Measurements from ENCODE around the gene UPK3B.
"Not testable (repeated sequence)": the region's sequence is repeated elsewhere in the genome, so short reads cannot be mapped to it uniquely, and the experiment has no call there.

UPK3B gene

DNA sequence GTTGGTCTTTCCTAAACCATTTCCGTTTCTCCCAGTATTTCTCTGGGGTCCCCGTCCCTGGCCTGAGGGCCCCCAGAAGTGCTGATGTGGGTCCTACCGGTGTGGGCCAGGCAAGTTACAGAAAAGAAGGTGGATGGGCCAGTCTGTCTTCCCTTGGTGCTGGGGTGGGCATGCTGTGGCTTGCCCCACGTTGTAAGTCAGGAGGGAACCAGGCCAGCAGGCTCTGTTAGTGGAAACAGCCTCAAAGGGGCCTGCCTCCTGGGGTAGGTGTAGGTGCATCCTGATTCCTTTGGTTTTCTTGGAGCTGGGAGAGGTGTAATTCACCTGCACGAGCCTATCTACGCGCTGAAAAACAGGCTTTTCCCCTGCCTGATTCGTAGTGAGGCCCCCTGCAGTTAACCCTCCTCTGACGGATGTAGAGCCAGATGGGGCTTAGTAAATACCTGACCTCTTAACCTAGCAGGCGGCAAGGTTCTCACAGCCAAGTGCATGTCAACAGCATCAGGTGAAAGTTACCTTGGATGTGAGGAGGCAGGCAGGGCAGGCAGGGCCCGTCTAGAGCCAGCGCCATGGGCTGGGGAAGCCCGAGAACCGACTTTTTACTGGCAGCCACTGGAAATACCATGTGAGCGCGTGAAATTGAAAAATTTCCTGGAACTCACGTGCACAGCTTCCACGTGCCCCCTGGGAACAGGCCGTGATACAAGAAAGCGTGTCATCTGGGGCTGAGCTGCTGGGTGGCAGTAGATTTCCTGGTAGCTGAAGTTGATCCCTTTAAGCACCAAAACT lies 24.3 kb upstream of the UPK3B start:
- H3K4me3 ChIP-seq (ENCODE audit: low read depth, low read length): not testable (repeated sequence)

DNA sequence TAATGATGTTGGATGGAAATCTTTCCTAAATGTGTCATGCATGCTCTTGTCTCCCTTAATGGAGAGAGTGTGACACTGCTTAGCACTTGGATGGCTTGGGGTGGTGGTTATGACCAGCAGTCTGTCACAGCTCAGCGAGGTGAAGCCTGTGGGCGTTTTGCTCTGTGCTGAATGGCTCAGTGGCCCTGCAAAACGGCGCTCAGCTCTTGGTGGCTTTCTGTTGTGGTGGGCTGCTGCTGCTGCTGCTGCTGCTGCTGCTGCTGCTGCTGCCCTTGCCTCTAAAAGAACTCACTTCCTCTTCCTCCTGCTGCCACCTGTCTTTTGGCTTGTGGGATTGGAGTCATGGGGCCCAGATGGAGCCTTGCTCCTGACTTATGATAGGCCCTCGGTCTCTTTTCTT lies 23.7 kb upstream of the UPK3B start:
- H3K4me3 ChIP-seq (ENCODE audit: low read depth, low read length): not testable (repeated sequence)

DNA sequence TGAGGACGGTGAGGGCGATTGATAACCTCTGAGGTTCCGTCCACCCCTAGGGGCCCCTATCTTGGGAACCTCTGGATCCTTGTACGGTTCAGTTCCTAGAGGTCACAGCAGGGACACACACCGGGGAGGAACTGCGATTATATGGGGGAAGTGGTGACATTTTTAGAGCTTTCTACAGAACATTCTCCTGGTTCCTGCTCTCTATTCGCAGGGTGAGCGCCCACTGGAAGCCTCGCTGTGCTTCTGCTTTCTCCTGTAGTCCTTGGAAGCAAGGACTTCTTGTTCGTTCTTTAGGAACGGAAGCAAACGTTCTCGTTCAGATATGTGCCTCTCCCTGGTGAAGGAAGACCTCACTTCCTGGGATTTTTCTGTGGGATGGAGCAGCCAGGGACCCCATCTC lies 22.4 kb upstream of the UPK3B start:
- not testable (repeated sequence) for H3K4me3 ChIP-seq (ENCODE audit: low read depth, low read length)

DNA sequence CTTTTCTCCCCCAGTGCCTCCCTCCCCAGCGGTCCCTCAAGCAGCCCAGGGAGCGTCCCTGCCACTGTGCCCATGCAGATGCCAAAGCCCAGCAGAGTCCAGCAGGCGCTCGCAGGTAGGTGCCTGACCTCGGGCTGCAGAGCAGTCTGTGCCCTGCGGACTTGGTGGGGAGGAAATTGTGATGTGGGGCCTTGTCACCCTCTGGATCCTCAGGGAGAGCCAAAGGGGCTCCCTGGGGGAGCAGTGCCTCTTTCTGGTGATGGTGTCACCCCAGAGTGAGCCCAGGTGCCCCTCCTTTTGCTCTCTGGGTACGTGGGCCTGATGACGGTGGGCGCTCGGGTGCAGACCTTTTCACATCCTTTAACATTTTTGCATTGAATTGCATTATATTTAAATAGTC lies 18.2 kb upstream of the UPK3B start:
- not testable (repeated sequence) for H3K4me3 ChIP-seq (ENCODE audit: low read depth, low read length)

DNA sequence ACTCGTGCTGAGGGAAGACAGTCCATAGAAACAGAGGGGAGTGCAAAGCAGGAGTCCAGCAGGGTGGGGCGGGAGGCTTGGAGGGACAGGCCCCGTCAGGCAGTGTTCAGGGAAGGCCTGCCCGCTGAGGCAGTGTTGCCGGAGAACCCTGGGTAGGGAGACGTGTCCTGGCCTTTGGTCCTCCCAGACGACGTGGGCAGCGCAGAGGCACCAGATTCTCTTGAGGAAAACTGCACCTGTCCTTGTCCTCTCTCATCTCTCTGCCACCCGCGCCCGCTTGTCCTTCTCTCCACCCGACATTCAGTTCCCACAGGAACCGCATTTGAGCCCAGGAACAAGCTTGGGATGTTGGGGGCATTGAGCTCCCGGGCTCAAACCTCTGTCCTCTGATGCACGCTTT lies 14.6 kb upstream of the UPK3B start:
- H3K4me3 ChIP-seq (ENCODE audit: low read depth, low read length): not testable (repeated sequence)

DNA sequence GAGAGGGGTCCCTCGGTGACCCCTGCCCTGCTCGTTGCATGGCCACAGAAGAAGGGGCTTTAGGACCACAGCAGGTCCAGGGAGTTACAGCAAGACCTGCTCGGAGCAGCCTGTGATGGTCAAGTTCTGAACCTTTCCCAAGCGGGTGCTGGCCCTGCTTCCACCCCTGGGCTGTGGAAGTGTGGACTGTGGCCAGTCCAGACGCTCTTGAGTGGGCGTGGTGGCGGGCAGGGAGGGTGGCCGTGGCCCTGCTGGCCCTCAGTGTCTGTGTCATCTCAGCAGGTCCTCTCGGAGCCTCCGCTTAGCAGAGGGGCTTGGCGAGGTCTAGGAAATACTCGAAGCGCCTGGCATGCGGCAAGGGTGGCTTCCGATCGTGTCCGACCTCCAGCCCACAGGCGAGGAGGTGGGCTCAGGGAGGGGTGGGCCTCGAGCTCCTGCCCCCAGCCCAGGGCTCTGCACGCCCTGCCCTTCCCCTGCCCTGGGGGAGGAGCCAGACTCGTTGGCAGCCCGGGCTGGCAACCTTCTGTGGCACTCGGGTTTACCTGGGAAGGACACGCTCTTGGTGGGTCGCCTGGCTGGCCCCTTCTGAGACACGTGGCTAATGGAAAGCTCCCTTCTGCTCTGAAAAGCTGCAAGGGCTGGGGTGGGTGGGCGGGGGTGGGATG lies 12.3 kb upstream of the UPK3B start:
- H3K4me3 ChIP-seq (ENCODE audit: low read depth, low read length): not testable (repeated sequence)

DNA sequence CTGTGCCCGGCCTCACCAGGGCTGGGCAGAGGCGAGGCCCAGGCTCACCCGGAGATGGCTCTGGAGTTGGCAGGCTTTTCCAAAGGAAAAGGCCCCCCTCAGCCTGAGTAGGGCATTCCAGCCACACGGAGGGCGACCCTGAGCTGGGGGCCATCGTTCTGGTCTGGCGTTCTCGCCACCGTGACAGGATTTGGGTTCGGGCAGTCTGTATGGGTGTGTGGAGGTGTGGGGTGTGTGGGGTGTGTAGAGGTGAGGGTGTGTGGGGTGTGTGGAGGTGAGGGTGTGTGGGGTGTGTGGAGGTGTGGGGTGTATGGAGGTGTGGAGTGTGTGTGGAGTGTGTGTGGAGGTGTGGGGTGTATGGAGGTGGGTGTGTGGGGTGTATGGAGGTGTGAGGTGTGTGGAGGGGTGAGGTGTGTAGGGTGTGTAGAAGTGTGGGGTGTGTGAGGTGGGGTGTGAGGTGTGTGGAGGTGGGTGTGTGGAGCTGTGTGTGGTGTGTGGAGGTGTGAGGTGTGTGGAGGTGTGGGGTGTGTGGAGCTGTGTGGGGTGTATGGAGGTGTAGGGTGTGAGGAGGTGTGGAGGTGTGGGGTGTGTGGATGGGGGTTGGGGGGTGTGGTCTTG lies 11.7 kb upstream of the UPK3B start:
- not testable (repeated sequence) for H3K4me3 ChIP-seq (ENCODE audit: low read depth, low read length)

DNA sequence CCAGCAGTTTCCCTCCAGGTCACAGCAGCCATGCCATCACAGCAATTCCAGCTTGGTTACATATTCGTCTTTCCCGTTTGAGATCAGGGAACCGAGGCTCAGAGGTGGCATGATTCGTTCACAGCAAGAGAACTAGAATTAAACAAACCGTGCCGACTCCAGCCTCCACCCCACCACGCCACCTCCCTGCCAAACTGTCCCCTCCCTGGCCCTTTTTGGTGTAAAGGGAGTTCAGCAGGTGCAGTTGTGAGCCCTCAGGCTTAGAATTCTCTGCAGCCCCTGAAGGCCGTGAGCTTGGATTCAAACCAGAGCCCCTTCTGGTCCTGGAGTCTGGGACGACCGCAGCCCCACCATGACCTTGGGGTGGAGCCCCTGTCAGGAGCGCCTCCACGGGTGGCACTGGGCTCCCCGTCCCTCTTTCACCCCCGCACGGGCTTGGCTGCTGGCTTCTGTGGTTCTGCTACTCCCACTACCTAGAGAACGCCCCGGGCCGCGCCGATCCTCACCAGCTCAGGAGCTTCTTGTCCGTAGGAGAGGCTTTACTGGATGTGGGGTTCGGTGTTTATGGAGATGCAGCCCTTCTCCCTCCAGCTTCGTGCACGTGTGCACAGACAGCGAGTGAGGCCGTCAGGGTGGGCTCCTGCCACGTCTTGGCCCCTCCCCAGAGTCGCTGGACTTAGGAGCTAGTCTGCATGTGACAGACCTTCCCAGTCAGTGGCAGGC lies 11.0 kb upstream of the UPK3B start:
- not testable (repeated sequence) for H3K4me3 ChIP-seq (ENCODE audit: low read depth, low read length)

DNA sequence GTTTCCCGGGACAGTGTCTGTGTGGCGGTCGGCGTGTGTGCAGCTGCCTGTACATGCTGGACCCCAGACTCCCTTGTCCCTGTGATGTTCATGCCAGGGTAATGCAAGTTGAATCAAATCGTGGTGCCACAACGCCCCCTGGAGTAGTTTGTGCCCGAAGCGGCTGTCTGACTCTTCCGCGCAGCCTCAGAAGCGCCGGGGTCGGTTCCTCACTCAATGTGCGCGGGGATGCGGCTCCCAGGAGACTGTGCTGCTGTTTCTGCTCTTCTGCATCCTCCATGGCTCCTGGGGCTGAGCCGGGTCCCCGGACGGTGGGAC lies 10.5 kb upstream of the UPK3B start:
- not testable (repeated sequence) for H3K4me3 ChIP-seq (ENCODE audit: low read depth, low read length)

DNA sequence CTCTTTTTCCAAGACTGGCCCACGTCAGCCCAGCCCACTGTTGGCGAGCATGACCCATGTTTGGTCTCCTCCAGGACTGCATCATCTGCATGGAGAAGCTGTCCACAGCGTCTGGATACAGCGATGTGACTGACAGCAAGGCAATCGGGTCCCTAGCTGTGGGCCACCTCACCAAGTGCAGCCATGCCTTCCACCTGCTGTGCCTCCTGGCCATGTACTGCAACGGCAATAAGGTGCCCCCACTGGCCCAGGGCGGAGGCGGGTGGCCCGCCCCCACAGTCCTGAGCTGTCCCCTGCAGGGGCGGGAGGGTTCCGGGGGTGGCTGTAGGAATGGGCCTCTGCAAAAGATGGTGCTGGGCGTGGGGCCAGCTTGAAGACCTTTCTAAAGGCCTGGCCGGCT lies 8.1 kb upstream of the UPK3B start:
- not testable (repeated sequence) for H3K4me3 ChIP-seq (ENCODE audit: low read depth, low read length)

DNA sequence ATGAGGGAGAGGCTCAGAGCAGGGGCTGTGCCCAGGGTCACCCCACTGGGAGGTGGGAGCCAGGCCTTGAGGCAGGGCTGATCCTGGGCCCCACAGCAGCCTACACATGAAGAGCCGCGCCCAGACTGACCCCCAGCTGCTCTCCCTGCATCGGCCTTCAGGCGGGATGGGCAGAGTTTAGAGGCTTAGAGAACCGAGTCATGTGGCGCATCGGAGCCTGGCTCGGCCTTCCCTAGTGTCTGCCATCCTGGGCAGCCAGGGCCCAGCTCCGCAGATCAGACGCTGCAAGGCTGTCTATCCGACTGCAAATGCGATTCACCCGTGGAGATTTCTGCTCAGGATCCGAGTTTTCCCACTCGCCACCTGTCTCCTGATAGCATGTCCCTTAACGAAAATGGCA lies 7.5 kb upstream of the UPK3B start:
- H3K4me3 ChIP-seq (ENCODE audit: low read depth, low read length): not testable (repeated sequence)

DNA sequence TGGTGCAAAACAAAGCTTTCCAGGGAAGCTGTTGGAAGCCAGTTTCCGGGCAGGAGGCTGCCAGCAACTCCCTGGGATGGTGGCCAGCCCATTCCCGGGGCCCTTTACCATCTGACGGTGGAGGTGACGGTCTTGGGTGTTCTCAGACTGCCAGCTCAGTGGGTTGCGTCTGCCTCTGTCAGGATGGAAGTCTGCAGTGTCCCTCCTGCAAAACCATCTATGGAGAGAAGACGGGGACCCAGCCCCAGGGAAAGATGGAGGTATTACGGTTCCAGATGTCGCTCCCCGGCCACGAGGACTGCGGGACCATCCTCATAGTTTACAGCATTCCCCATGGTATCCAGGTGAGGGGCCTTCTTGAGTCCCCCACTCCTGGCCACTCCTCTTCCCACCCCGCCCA lies 7.1 kb upstream of the UPK3B start:
- not testable (repeated sequence) for H3K4me3 ChIP-seq (ENCODE audit: low read depth, low read length)

DNA sequence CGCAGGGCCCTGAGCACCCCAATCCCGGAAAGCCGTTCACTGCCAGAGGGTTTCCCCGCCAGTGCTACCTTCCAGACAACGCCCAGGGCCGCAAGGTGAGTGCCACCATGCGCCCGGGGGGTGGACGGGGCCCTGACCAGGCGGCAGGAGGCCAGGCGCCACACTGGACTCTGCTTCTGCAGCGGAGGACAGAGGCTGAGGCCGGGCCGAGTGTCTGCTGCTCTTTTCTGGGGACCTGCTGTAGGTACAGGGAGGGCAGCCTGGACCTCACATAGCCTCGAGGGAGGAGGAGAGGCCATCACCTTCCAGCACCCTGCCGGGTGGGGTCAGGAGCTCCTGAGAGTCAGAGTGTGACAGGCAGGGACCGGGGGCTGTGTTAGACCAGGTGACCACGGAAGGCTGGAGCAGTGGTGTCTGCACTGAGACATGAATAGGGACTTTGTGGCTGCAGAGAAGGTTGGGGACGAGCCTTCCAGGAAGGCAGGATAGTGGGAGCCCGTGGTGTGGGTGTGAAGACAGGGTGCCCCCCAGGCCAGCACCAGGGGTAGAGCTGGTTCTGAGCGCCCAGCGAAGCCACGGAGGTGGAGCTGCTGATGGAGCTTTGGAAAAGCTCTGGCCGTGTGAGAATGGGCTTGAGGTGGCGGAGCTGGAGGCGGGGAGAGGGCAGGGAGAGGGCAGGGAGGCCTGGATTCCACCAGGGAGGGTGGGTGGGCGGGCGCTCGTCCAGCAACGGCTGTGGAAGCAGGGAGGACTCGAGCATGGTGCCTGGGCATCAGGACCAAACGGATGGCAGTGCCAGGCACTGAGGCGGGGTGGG lies 5.8 kb upstream of the UPK3B start:
- not testable (repeated sequence) for H3K4me3 ChIP-seq (ENCODE audit: low read depth, low read length)

DNA sequence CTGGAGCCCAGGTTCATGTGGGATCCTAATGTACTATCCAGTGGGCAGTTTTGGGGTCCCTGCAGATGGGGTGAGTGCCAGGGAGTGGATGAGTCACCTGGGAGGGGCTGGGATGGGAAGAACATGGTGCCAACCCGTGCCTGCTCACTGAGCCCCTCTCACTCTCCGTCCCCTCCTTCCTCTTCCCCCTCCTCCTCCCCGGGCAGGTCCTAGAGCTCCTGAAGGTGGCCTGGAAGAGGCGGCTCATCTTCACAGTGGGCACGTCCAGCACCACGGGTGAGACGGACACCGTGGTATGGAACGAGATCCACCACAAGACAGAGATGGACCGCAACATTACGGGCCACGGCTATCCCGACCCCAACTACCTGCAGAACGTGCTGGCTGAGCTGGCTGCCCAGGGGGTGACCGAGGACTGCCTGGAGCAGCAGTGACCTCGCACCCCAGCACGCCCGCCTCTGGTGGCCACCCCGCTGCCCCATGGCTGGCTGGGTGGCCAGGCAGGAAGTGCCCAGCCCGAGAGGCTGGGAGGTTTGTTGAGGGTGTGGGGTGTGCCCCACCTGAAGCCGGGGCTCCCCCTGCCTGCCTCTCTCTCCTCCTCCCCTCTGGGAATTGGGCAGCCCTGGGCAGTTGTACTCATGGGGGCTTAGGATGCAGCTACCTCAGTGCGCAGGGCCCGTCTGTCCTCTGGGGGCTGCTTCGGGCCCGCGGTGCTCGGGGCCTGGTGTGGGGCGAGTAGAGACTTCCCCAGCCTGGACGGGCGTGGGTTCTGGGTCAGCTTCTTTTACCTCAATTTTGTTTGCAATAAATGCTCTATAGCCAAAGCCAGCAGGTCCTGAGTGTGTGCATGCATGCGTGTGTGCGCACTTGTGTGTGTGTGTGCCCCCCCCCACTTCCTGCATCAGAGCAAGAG lies 4.9 kb upstream of the UPK3B start:
- TF ChIP-seq, protein P1, sequence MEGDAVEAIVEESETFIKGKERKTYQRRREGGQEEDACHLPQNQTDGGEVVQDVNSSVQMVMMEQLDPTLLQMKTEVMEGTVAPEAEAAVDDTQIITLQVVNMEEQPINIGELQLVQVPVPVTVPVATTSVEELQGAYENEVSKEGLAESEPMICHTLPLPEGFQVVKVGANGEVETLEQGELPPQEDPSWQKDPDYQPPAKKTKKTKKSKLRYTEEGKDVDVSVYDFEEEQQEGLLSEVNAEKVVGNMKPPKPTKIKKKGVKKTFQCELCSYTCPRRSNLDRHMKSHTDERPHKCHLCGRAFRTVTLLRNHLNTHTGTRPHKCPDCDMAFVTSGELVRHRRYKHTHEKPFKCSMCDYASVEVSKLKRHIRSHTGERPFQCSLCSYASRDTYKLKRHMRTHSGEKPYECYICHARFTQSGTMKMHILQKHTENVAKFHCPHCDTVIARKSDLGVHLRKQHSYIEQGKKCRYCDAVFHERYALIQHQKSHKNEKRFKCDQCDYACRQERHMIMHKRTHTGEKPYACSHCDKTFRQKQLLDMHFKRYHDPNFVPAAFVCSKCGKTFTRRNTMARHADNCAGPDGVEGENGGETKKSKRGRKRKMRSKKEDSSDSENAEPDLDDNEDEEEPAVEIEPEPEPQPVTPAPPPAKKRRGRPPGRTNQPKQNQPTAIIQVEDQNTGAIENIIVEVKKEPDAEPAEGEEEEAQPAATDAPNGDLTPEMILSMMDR (IDR thresholded peaks at IDR 0.05; ENCODE audit: low read depth, low read length): no peak
- H3K4me3 ChIP-seq (ENCODE audit: low read depth, low read length): no peak overlapping the region

All from WI38 (cell line).